Thymus (tissue), 11 donors: ENCODE measurements around the gene SNX21. TPM values are rescaled to one million over a fixed set of nuclear protein-coding genes. Genes with fewer than 3 reads are reported as not detected.

Experiments used
- DNase-seq, 9 donors: peaks; one replicate each; pipeline ENCODE4 v3.0.0-alpha.2; 2013; ENCODE audit warnings: low spot score in 9 of 9, low read depth in 6 of 9, missing footprints in 1 of 9
- H3K27ac ChIP-seq, 2 donors: one replicate each; pipeline ENCODE4 v1.5.1; 2013; ENCODE audit warnings: control low read depth in 1 of 2, low read depth in 1 of 2, low read length in 1 of 2, mild to moderate bottlenecking in 1 of 2, moderate library complexity in 1 of 2
- H3K27me3 ChIP-seq, 2 donors: one replicate each; pipeline ENCODE4 v1.5.1; 2013; ENCODE audit warnings: low read length in 1 of 2; ENCODE audit not compliant: control insufficient read depth in 2 of 2, insufficient read depth in 1 of 2
- H3K36me3 ChIP-seq, 2 donors: one replicate each; pipeline ENCODE4 v1.5.1; 2013; ENCODE audit warnings: low read length in 1 of 2, mild to moderate bottlenecking in 1 of 2, moderate library complexity in 1 of 2; ENCODE audit not compliant: control insufficient read depth in 2 of 2, insufficient read depth in 2 of 2
- H3K4me1 ChIP-seq, 2 donors: one replicate each; pipeline ENCODE4 v1.5.1; 2013; ENCODE audit warnings: low read length in 2 of 2; ENCODE audit not compliant: control insufficient read depth in 2 of 2, insufficient read depth in 2 of 2
- H3K4me3 ChIP-seq, 2 donors: one replicate each; pipeline ENCODE4 v1.5.1; 2013; ENCODE audit warnings: low read length in 2 of 2, control low read depth in 1 of 2, mild to moderate bottlenecking in 1 of 2
- H3K9me3 ChIP-seq, 2 donors: one replicate each; pipeline ENCODE4 v1.5.1; 2013; ENCODE audit warnings: low read length in 1 of 2, mild to moderate bottlenecking in 1 of 2; ENCODE audit not compliant: control insufficient read depth in 2 of 2, insufficient read depth in 1 of 2
- WGBS: extraction: QIAGEN DNeasy Blood & Tissue Kit; methylation state at CpG from one replicate; pipeline ENCODE4 v1.1.7; 2013; 5-methylcytosine and 5-hydroxymethylcytosine counted together
- polyA plus RNA-seq: library from polyadenylated mRNA; stranded (reverse); fragments of 200-250 nt; gene quantifications from one replicate; pipeline ENCODE4 v1.2.3, GENCODE V29; 2013
- total RNA-seq: library from RNA; stranded (reverse); fragments of 120-200 nt; gene quantifications from one replicate; pipeline ENCODE4 v1.2.4, GENCODE V29; 2013
- donor health status: healthy.

Gene SNX21
- total and polyA plus RNA-seq, 2 donors = 3.0 to 8.4 TPM

GRCh38 chr20:45882469-45883099 is 49.0 kb downstream of the SNX21 start:
- Histone ChIP-seq H3K9me3 (peaks cover 0 to 1% of the 10 kb centered on the region in 2 donors), H3K4me1 (peaks cover 0 to 15% of the 10 kb centered on the region in 2 donors), H3K27me3 (no peaks in the 10 kb centered on the region), H3K27ac (no peak overlapping the region), H3K4me3 (no peak overlapping the region), H3K36me3 (peaks cover 35 to 48% of the 10 kb centered on the region in 2 donors)
- no peak for DNase-seq
- 97% methylated on average over 4 of the region's 4 CpGs for WGBS

- no peak overlapping the region for H3K27ac ChIP-seq
- no peaks in the 10 kb centered on the region for H3K27me3 ChIP-seq
- 95% methylated on average over 9 of the region's 9 CpGs for WGBS
- DNase-seq = no peak
- peaks cover 30 to 43% of the 10 kb centered on the region in 2 donors for H3K36me3 ChIP-seq
- H3K9me3 ChIP-seq = peaks cover 0 to 1% of the 10 kb centered on the region in 2 donors
- H3K4me3 ChIP-seq = no peak overlapping the region
- peaks cover 0 to 15% of the 10 kb centered on the region in 2 donors for H3K4me1 ChIP-seq
These were observed 49.5 kb downstream of the SNX21 start for GRCh38 chr20:45883100-45883469.

GRCh38 chr20:45886590-45887345 is 53.2 kb downstream of the SNX21 start:
- H3K27ac ChIP-seq = no peak overlapping the region
- no peak for DNase-seq
- peaks cover 24 to 33% of the 10 kb centered on the region in 2 donors for H3K36me3 ChIP-seq
- no peaks in the 10 kb centered on the region for H3K9me3 ChIP-seq
- 96% methylated on average over 19 of the region's 19 CpGs for WGBS
- no peak overlapping the region for H3K4me3 ChIP-seq
- H3K4me1 ChIP-seq = peaks cover 10 to 24% of the 10 kb centered on the region in 2 donors
- H3K27me3 ChIP-seq = peaks cover 0 to 7% of the 10 kb centered on the region in 2 donors

- Histone ChIP-seq H3K27ac (no peak within 1 kb of the TSS), H3K4me3 (no peak within 1 kb of the TSS), H3K9me3 (no peaks in the 10 kb centered on the region), H3K27me3 (peaks cover 0 to 7% of the 10 kb centered on the region in 2 donors), H3K36me3 (peaks cover 24 to 33% of the 10 kb centered on the region in 2 donors), H3K4me1 (peaks cover 14 to 29% of the 10 kb centered on the region in 2 donors)
- no peak for DNase-seq
- WGBS = 96% methylated on average over 8 of the region's 8 CpGs
These were observed 53.7 kb downstream of the SNX21 start, which contains the start of gene SPATA25 for GRCh38 chr20:45887346-45887715. SPATA25 (minus strand) TSS chr20:45887622; CDS start chr20:45887590, 32 bp downstream.

- Histone ChIP-seq H3K4me1 (peaks cover 14 to 29% of the 10 kb centered on the region in 2 donors), H3K4me3 (no peak overlapping the region), H3K27ac (no peak overlapping the region), H3K36me3 (peaks cover 19 to 20% of the 10 kb centered on the region in 2 donors), H3K27me3 (peaks cover 0 to 7% of the 10 kb centered on the region in 2 donors), H3K9me3 (no peaks in the 10 kb centered on the region)
- 94% methylated on average over 3 of the region's 3 CpGs for WGBS
- DNase-seq = no peak
These were observed 55.1 kb downstream of the SNX21 start for GRCh38 chr20:45888681-45889080.

- peak in 2 of 9 donors; percentile 44 to 61 for DNase-seq
- Histone ChIP-seq H3K4me1 (peaks cover 14 to 22% of the 10 kb centered on the region in 2 donors), H3K36me3 (peaks cover 25 to 29% of the 10 kb centered on the region in 2 donors)
These were observed 56.7 kb downstream of the SNX21 start for GRCh38 chr20:45890077-45890984.

GRCh38 chr20:45890985-45891983 is 57.7 kb downstream of the SNX21 start, which contains the start of the genes CTSA and NEURL2:
CTSA (plus strand) TSS chr20:45891335; CDS start chr20:45891569, 234 bp downstream.
NEURL2 (minus strand) TSS chr20:45891208; CDS start chr20:45890991, 217 bp downstream.
- peaks cover 14 to 22% of the 10 kb centered on the region in 2 donors for H3K4me1 ChIP-seq
- H3K36me3 ChIP-seq = peaks cover 26 to 33% of the 10 kb centered on the region in 2 donors
- peak within 1 kb of the TSS; percentile 69 to 94 for H3K4me3 ChIP-seq
- WGBS = 1% methylated on average over 78 of the region's 78 CpGs
- H3K27me3 ChIP-seq = peaks cover 0 to 7% of the 10 kb centered on the region in 2 donors
- peak within 1 kb of the TSS; percentile 37 to 72 for H3K27ac ChIP-seq
- H3K9me3 ChIP-seq = no peaks in the 10 kb centered on the region
- DNase-seq = peak in 8 of 9 donors; percentile 75 to 95 (median 84)

More at GRCh38 chr20:45890077-45890984, 56.7 kb downstream of the SNX21 start:
- Histone ChIP-seq H3K9me3 (no peaks in the 10 kb centered on the region), H3K4me3 (peak overlapping the region; percentile 69 to 94), H3K27me3 (peaks cover 0 to 7% of the 10 kb centered on the region in 2 donors), H3K27ac (peak overlapping the region; percentile 30 to 40)
- 3% methylated on average over 79 of the region's 79 CpGs for WGBS
